NCI-H146 (cell line): ENCODE data around the gene EEF1A2.

Experiments used
- DNase-seq: peaks from one replicate; lab custom pipeline; 2025; lab: John Stamatoyannopoulos, UW

Gene EEF1A2

GRCh38 chr20:63536997-63537524 is 38.2 kb upstream of the EEF1A2 start, which contains the start of gene PTK6:
TSS of gene PTK6 (minus strand) at chr20:63537376. CDS start at chr20:63537314, 62 bp downstream.
- no peak for DNase-seq

- peak; percentile 88 for DNase-seq
These were observed 37.5 kb upstream of the EEF1A2 start for GRCh38 chr20:63536241-63536977.

- no peak for DNase-seq
These were observed 36.2 kb upstream of the EEF1A2 start for GRCh38 chr20:63534831-63535651.

- no peak for DNase-seq
These were observed 35.5 kb upstream of the EEF1A2 start for GRCh38 chr20:63534427-63534830.

GRCh38 chr20:63533871-63534393 is 35.0 kb upstream of the EEF1A2 start:
- DNase-seq = no peak

- no peak for DNase-seq
These were observed 34.5 kb upstream of the EEF1A2 start for GRCh38 chr20:63533388-63533787.

- no peak for DNase-seq
These were observed 33.6 kb upstream of the EEF1A2 start for GRCh38 chr20:63532449-63532971.

GRCh38 chr20:63531686-63532448 is 33.0 kb upstream of the EEF1A2 start:
- DNase-seq = no peak

GRCh38 chr20:63530788-63531160 is 31.9 kb upstream of the EEF1A2 start:
- DNase-seq = no peak

GRCh38 chr20:63529861-63530787 is 31.2 kb upstream of the EEF1A2 start:
- no peak for DNase-seq

- no peak for DNase-seq
These were observed 30.4 kb upstream of the EEF1A2 start for GRCh38 chr20:63529180-63529860.

GRCh38 chr20:63527184-63527583 is 28.3 kb upstream of the EEF1A2 start:
- DNase-seq = no peak

GRCh38 chr20:63525971-63526370 is 27.1 kb upstream of the EEF1A2 start:
- no peak for DNase-seq

- no peak for DNase-seq
These were observed 26.3 kb upstream of the EEF1A2 start for GRCh38 chr20:63525185-63525584.

GRCh38 chr20:63522981-63523611 is 24.2 kb upstream of the EEF1A2 start:
- no peak for DNase-seq

GRCh38 chr20:63522091-63522868 is 23.4 kb upstream of the EEF1A2 start:
- no peak for DNase-seq

GRCh38 chr20:63521602-63522001 is 22.7 kb upstream of the EEF1A2 start:
- no peak for DNase-seq

- peak; percentile 79 for DNase-seq
These were observed 22.2 kb upstream of the EEF1A2 start for GRCh38 chr20:63520934-63521601.
